Neural cell (in vitro differentiated cells): ENCODE data around the gene KHSRP.

ENCODE experiments used
- CTCF ChIP-seq: fragments of 450-650 bp; IDR thresholded peaks from 2 replicates; pipeline ENCODE4 v1.5.1; 2014; ENCODE audit warnings: antibody characterized with exemption, mild to moderate bottlenecking, moderate library complexity; ENCODE audit not compliant: poor library complexity, severe bottlenecking
- EZH2 ChIP-seq: fragments of 200-600, 300-800 bp; shearing (Covaris generic), sonication (generic); IDR thresholded peaks from 2 replicates; pipeline ENCODE4 v1.6.1; 2014; ENCODE audit warnings: antibody characterized with exemption, low read length, borderline replicate concordance, mild to moderate bottlenecking; ENCODE audit not compliant: insufficient read depth, poor library complexity, severe bottlenecking
- POLR2AphosphoS5 ChIP-seq: IDR thresholded peaks from 2 replicates; pipeline ENCODE4 v1.6.1; 2012
- REST ChIP-seq: IDR thresholded peaks from 2 replicates; pipeline ENCODE4 v1.6.1; 2012; ENCODE audit warnings: borderline replicate concordance

GRCh38 chr19:6467384-6467783 lies 42.8 kb upstream of the KHSRP start:
- no peak for TF ChIP-seq POLR2AphosphoS5
- no peak for TF ChIP-seq CTCF
- no peak for TF ChIP-seq REST
- no peak for TF ChIP-seq EZH2
